Smooth muscle cell (in vitro differentiated cells): Measurements from ENCODE around the gene DNM1. TPM values are rescaled to one million over a fixed set of nuclear protein-coding genes. Genes with fewer than 3 reads are reported as not detected.

Source experiments
- DNase-seq: peaks from one replicate; lab custom pipeline; 2025; ENCODE audit not compliant: unreplicated experiment; lab: John Stamatoyannopoulos, UW
- H2AFZ ChIP-seq: fragments of 200-600 bp; sonication (generic); 2 replicates; pipeline ENCODE4 v1.6.0; 2016; ENCODE audit warnings: antibody characterized with exemption, low read depth, mild to moderate bottlenecking
- H3F3A ChIP-seq: fragments of 200-600 bp; sonication (generic); 2 replicates; pipeline ENCODE4 v1.6.0; 2017; ENCODE audit warnings: antibody characterized with exemption, low read depth
- H3K27ac ChIP-seq: fragments of 200-600 bp; sonication (generic); 2 replicates; pipeline ENCODE4 v1.5.1; 2016; ENCODE audit warnings: low read depth, mild to moderate bottlenecking
- H3K27me3 ChIP-seq: fragments of 200-600 bp; sonication (generic); 2 replicates; pipeline ENCODE4 v1.6.1; 2016; ENCODE audit warnings: low read depth, mild to moderate bottlenecking
- H3K36me3 ChIP-seq: fragments of 200-600 bp; sonication (generic); 2 replicates; pipeline ENCODE4 v1.5.1; 2016; ENCODE audit warnings: low read depth
- H3K4me1 ChIP-seq: fragments of 200-600 bp; sonication (generic); 2 replicates; pipeline ENCODE4 v1.5.1; 2016; ENCODE audit warnings: low read depth
- H3K4me2 ChIP-seq: fragments of 200-600 bp; sonication (generic); 2 replicates; pipeline ENCODE4 v1.6.0; 2016; ENCODE audit warnings: mild to moderate bottlenecking
- H3K4me3 ChIP-seq: fragments of 200-600 bp; sonication (generic); 2 replicates; pipeline ENCODE4 v1.5.1; 2016; ENCODE audit warnings: mild to moderate bottlenecking
- H3K79me2 ChIP-seq: fragments of 200-600 bp; sonication (generic); 2 replicates; pipeline ENCODE4 v1.6.0; 2016; ENCODE audit warnings: low read depth, mild to moderate bottlenecking
- H3K9ac ChIP-seq: fragments of 200-600 bp; sonication (generic); 2 replicates; pipeline ENCODE4 v1.6.0; 2016; ENCODE audit warnings: low read depth
- H3K9me3 ChIP-seq: fragments of 200-600 bp; sonication (generic); replicated peaks from 2 replicates; pipeline ENCODE4 v1.5.1; 2016; ENCODE audit warnings: low read depth
- H4K20me1 ChIP-seq: fragments of 200-600 bp; sonication (generic); 2 replicates; pipeline ENCODE4 v1.6.0; 2016; ENCODE audit warnings: low read depth
- CTCF ChIP-seq: fragments of 200-600 bp; sonication (generic); IDR thresholded peaks from 2 replicates; pipeline ENCODE4 v1.5.1; 2017; ENCODE audit warnings: borderline replicate concordance, mild to moderate bottlenecking, antibody characterized with exemption; ENCODE audit not compliant: insufficient read depth, poor library complexity, severe bottlenecking
- WGBS: methylation state at CpG from one replicate; pipeline ENCODE4 v1.1.7; 2016; ENCODE audit warnings: low lambda C conversion rate; 5-methylcytosine and 5-hydroxymethylcytosine counted together
- polyA plus RNA-seq: library from polyadenylated mRNA; unstranded; fragments of >200 nt; fragmentation: Nextera tagmentation; extraction: Ambion mirVana; gene quantifications from 2 replicates; pipeline ENCODE4 v1.2.1, GENCODE V29; 2016
- total RNA-seq: library from RNA; depleted of rRNA; stranded (reverse); fragments of >200 nt; gene quantifications from 2 replicates; pipeline ENCODE4 v1.2.3, GENCODE V29; 2014

DNM1 gene
- total and polyA plus RNA-seq, 2 experiments from 2014 or later, result 25.3 to 50.7 TPM

GRCh38 chr9:128174062-128174461 is 29.1 kb upstream of the DNM1 start:
- Histone ChIP-seq H3K9me3 (no peaks in the 10 kb centered on the region), H3K4me2 (no peak overlapping the region), H3F3A (no peaks in the 10 kb centered on the region), H4K20me1 (peaks cover 4% of the 10 kb centered on the region), H3K27ac (no peak overlapping the region), H3K36me3 (peaks cover 5% of the 10 kb centered on the region), H2AFZ (no peak overlapping the region), H3K9ac (no peak overlapping the region), H3K79me2 (no peaks in the 10 kb centered on the region), H3K4me1 (no peaks in the 10 kb centered on the region), H3K27me3 (no peaks in the 10 kb centered on the region), H3K4me3 (no peak overlapping the region)
- 74% methylated on average over 4 of the region's 4 CpGs for WGBS
- DNase-seq, result no peak
- TF ChIP-seq CTCF, result no peak

- no peaks in the 10 kb centered on the region for H3K4me1 ChIP-seq
- peaks cover 4% of the 10 kb centered on the region for H4K20me1 ChIP-seq
- H2AFZ ChIP-seq, result no peak overlapping the region
- no peak for DNase-seq
- no peak overlapping the region for H3K4me3 ChIP-seq
- WGBS, result 87% methylated on average over 8 of the region's 8 CpGs
- H3K9ac ChIP-seq, result no peak overlapping the region
- H3K36me3 ChIP-seq, result peaks cover 10% of the 10 kb centered on the region
- no peaks in the 10 kb centered on the region for H3K27me3 ChIP-seq
- no peaks in the 10 kb centered on the region for H3F3A ChIP-seq
- no peaks in the 10 kb centered on the region for H3K9me3 ChIP-seq
- TF ChIP-seq CTCF, result no peak
- H3K79me2 ChIP-seq, result no peaks in the 10 kb centered on the region
- H3K27ac ChIP-seq, result no peak overlapping the region
- H3K4me2 ChIP-seq, result no peak overlapping the region
Measured at GRCh38 chr9:128175102-128175563, 28.0 kb upstream of the DNM1 start.

GRCh38 chr9:128175726-128176125 is 27.5 kb upstream of the DNM1 start:
- no peak for DNase-seq
- H3K36me3 ChIP-seq, result peaks cover 10% of the 10 kb centered on the region
- no peak overlapping the region for H3K4me3 ChIP-seq
- TF ChIP-seq CTCF, result no peak
- H3K27ac ChIP-seq, result no peak overlapping the region
- no peaks in the 10 kb centered on the region for H3K27me3 ChIP-seq
- 97% methylated on average over 2 of the region's 2 CpGs for WGBS
- peaks cover 4% of the 10 kb centered on the region for H4K20me1 ChIP-seq
- H3K79me2 ChIP-seq, result no peaks in the 10 kb centered on the region
- no peaks in the 10 kb centered on the region for H3K9me3 ChIP-seq
- H3K4me2 ChIP-seq, result no peak overlapping the region
- H2AFZ ChIP-seq, result no peak overlapping the region
- H3F3A ChIP-seq, result no peaks in the 10 kb centered on the region
- H3K9ac ChIP-seq, result no peak overlapping the region
- no peaks in the 10 kb centered on the region for H3K4me1 ChIP-seq

- peaks cover 10% of the 10 kb centered on the region for H3K36me3 ChIP-seq
- no peaks in the 10 kb centered on the region for H3K27me3 ChIP-seq
- 97% methylated on average over 11 of the region's 11 CpGs for WGBS
Measured at GRCh38 chr9:128178806-128179431, 24.3 kb upstream of the DNM1 start.

More at GRCh38 chr9:128178806-128179431, 24.3 kb upstream of the DNM1 start:
- H3K4me3 ChIP-seq, result no peak overlapping the region
- H3K4me2 ChIP-seq, result no peak overlapping the region
- H3K4me1 ChIP-seq, result no peaks in the 10 kb centered on the region
- H3K9ac ChIP-seq, result no peak overlapping the region
- no peak for TF ChIP-seq CTCF
- no peaks in the 10 kb centered on the region for H3K9me3 ChIP-seq
- H3F3A ChIP-seq, result no peaks in the 10 kb centered on the region
- H3K27ac ChIP-seq, result no peak overlapping the region
- DNase-seq, result no peak
- H4K20me1 ChIP-seq, result peaks cover 4% of the 10 kb centered on the region
- no peaks in the 10 kb centered on the region for H3K79me2 ChIP-seq
- no peak overlapping the region for H2AFZ ChIP-seq
